NCI-H187 (cell line): Measurements from ENCODE around the gene MEIS2.

ENCODE experiments used
- DNase-seq, 2 experiments: peaks; one replicate each; lab custom pipeline; 2025; lab: John Stamatoyannopoulos, UW

MEIS2 gene

DNA sequence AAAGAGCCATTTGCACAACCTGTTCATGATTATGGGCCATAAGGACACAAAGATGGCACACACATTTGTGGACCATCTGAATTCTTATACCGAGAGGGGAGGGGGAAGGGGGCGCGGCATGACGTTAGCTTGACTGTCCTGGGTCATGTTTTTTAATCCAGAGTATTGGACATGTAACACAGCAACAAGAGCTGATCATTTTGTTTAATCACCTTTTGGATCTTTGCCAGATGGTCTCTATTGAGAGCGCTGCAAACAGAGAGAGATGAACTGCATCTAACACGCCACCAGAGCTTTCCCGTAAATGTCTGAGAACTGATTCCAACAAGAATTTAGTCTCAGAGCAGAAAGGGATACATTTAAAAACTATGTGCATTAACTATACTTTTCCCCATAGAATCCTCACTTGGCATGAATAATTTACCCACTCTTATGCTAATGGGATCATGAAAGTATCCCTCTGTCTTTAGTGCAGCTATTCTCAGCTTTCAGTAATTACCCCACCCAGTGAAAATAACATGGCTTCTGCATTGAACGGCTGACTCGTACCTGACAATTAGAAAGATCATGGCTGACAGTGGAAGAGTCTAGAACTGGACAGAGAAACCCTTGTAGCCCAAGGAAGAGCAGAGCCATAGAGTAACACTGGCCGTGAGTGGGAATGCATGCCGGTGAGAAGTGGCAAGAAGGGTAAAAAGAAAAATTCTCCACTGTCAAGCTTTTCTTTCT, 22.6 kb downstream of the MEIS2 start:
- DNase-seq: no peak

DNA sequence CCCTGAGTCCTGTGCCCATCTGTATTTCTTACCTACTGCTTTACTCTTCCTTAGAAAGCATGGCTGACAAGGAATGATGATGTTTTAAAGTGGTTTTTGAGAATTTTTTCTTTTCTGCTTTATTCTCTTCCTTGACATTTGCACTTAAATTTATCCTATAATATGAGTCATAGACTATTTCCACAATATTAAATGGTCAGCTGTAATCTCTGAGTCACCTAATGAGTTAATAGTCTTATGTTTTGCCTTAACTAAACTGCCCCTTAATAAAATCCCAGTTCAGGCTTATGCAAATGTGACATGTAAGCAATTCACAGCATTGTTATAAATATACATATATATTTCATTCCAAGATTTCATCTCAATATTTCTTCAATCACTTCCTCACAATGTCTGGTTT, 23.8 kb downstream of the MEIS2 start:
- no peak for DNase-seq

DNA sequence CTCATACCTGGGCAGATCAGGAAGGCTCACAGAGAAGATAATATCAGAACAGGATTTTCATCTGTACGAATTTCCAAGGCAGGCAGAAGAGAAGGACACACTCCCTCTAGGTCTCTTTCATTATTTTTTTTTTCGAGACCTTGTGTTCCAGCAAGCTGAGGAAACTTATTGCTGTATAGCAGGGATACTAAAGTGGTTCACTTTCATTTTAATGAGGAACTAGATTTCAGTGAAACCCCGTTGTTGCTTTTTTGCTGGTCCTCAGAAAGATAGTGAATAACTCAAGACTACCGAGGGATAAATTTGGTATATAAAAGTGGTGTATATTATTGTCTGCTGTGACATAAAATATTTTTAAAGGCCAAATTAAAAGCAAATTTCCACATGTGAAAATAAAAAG, 24.6 kb downstream of the MEIS2 start:
- no peak for DNase-seq

DNA sequence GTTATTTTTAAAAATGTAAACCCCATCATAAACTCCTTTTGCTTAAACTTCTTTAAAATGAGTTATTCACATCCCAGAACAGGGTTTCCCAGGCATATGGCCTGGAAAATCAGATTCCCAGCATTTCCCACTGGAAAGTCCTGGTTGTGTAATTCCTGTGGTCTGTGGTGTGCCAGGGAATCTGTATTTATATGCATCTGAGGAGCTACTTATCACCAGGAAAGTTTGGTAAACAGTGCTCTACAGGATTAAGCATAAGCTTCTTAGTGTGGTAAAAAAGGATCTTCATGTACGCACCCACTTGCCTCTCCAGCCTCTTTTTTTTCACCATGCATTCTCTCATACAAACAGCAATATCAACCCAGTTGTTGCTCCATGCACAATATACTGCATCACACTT, 28.2 kb downstream of the MEIS2 start:
- DNase-seq: no peak

DNA sequence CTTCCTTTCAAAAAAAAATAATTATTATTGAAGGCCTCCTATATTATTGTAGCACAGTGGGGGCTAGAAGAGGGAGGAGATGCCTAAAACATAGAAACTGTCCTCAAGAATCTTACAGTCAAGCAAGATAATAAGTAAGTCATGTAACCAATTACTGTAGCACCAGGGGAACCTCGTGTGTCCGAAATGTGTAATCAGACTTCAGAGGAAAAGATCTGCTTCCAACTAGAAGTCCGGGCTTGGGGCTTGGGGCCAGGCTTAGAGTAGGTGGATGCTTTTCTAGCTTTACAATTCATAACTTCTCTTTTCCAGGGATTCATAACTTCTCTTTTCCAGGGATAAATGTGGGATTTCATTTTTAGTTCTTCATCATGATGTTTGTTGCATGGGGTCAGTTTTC, 29.2 kb downstream of the MEIS2 start:
- no peak for DNase-seq

DNA sequence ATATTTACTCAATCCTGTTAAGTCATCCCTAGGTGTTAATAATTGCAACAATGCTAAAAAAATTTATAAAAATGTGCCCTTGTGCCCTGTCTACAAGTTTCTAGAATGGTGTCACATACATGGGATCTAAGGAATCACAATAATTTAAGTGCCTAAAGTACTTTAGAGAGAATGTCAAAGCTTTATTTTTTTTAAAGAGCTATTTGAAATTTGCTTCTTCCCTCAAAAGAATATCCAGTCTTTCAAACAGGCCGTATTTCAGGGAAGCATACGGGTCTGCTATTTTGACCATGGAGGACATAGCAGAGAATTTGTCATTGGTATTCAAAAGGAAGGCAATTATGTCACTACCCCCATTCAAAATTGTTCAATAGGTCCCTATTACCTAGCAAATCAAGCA, 29.7 kb downstream of the MEIS2 start:
- DNase-seq: no peak

DNA sequence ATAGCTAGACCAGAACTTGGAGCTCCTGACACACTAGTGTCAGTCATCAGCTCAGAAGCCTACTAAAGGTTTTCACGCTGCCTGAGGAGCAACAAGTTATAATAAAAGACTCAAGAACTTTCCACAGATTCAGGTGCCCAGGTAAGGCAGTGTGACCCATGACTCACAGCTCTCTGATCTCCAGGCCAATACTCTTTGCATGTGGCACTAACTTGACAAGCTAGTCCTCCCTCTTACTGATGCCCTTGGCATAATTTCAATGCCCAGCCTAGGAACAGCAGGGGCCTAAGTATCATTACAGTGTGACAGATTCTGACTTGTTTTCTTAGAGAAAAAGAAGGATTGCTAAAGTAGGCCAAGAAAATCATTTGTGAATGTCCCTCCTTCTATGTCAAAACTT, 38.4 kb downstream of the MEIS2 start:
- no peak for DNase-seq

DNA sequence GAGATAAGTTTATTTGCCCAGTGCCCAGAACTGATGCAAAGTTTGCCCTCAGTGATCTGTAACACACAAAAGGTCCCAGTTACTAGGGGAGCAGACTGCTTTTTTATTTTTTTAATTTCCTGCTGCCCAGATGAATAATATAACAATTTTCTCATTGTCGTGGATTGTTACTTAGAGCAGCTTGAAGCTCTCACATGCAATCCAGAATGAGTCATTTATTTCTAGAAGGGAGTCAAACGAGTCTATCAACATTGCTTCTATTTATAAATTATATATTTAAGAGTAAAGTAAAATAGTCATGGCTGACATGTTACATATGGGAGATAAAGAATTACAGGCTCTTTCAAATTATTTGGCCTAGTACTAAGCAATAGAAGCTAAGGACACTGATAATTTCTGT, 41.3 kb downstream of the MEIS2 start:
- DNase-seq: no peak

DNA sequence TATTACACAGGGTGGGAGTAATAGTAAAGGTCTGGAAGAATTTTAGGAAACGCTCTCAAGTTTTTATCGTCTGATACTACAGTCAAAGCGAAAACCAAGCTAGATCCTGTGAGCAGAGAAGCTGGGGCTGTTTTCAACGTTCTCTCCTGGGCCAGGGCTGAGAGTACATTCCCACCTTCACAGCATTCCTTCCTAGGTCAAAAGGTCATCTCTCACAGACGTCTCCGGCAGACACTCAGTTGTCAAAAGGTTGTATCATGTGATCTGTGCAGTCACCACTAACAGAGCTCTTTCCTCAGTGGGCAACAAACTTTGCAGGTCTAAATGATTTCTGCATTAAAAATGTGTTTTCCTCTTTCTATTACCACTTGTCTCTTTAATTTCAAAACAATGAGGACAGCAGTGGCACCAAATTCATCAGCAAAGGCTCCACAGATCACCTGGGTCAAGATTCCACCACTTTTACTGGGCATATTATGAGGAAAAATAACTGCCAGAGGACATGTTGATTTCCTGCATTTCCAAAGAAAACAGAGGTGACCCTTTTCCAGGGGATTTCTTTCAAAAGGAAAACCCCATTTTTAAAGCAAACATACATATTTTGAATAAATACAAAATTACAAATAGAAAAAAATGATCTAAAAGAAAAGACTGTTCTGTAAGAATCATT, 41.9 kb downstream of the MEIS2 start:
- DNase-seq: no peak

DNA sequence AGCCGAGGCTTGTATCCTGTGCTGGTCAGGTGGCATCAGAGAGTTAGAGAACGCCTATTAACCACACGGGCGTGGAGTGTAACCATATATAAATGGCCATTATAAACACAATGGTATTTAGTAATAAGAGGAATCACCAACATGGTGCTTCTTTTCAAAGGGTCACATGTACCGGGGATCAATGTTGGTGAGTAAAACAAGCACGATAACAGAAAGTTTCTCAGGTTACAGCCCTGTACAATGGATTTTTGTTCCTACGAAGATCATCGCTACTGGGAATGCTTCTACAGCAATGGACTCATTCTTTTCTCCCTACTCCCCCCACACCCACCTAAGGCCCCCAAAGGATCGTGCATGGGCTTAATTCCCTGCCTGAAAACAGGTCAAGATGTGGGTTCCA, 42.5 kb downstream of the MEIS2 start:
- DNase-seq: no peak

DNA sequence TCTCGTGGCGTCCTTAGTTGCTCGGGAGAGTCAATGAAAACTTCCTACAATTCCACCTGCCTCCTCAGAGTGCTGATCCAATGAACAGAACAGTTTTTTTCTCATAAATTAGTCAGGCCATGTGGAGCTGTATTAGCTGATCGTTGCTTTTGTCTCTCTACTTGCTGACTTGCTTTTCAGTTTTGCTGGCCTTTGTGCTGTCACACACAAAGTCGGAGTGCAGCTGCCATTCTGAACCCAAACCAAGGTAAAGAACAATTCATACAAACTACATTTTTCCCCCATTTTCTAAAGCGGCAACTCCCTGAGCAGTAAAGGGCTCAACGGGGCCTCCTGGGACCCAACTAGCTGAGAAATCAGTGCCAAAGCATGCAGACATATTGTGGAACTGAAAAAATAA, 43.1 kb downstream of the MEIS2 start:
- no peak for DNase-seq

DNA sequence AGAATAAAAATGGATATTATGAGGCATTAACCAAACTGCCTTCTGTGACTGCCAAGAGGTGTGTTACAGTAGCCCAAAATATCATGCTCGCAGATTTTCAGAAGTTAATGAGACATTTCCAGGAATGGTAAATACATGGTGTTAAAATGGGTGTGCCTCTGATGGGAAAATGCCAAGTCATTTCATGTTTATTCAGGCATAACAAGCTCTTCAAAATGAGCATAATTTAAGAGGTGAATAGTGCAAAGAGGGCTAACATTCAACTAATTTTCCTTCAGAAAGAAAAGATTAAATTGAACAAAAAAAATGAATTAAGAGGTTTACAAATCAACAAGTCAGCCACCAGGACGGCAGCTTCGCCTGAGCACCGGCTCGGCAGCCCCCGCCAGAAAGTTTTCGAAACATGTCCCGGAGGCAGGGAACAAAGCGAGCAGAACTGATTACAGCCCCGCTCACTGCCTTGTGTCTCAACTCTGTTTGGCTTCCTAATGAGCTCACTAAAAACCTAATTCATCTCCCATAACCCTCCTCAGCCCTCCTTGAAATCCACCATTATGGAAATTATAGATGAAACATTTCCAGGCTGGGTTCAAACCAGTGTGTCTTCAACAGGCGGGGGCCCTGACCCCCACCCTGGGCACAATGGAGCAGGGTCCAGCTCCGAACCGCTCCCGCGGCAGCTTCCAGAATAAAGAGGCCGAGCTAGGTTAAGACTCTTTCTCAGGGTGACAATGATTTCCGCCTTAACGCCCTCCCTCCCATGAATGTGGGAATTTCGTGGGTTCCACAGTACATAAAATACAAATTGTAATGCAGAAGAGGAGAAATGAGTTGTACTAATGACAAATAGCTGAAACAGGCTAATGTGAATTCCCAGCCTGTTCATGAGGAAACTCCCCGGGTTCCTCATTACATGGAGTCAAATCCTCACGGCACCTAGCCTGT, 43.9 kb downstream of the MEIS2 start:
- no peak for DNase-seq

DNA sequence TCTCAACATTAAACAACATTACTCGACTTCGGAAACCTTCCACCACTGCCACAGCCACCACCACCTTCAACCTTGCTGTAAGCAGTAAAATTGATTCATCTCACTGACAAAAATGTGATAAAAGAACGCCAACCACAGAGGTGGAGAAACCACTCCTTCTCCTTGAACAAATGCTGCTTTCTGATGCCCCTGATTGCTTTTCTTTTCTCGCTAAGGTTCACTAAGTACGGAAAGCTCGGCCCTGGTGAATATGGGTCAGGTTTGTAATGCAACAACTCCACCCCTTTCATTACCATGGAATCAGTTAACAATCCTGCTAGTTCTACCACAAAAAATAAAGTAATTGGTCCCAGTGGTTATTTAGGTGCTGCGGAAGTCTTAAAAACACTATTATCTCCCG, 44.9 kb downstream of the MEIS2 start:
- DNase-seq: no peak

DNA sequence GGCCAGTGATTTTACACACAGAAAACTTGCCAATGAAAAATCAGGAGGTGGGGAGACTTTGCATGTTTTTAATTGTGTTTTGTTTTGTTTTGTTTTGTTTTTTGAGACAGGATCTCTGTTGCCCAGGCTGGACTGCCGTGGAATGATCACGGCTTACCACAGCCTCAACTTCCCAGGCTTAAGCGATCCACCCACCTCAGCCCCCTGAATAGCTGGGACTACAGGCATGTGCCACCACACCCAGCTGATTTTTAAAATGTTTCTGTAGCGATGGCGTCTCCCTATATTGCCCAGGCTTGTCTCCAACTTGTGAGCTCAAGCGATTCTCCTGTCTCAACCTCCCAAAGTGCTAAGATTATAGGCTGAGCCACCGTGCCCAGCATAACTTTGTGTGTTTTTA, 46.0 kb downstream of the MEIS2 start:
- DNase-seq: no peak

DNA sequence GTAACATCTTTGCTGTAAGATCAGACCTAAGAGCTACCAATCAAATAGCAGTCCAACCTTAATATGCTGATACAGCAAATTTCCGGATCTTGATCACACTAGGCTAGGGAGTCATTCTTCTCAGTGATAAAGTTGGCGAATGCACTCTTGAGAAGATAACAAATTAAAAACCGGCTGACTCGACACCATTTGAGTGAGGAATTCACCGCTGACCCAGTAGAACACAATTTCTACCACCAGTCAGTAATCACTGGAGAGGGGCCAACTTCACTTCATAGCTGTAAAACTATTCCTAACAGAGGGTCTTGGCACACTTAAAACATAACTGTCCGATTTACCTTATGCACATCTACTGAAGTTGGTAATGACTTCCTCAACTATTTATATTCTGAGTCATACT, 47.2 kb downstream of the MEIS2 start:
- DNase-seq: no peak

DNA sequence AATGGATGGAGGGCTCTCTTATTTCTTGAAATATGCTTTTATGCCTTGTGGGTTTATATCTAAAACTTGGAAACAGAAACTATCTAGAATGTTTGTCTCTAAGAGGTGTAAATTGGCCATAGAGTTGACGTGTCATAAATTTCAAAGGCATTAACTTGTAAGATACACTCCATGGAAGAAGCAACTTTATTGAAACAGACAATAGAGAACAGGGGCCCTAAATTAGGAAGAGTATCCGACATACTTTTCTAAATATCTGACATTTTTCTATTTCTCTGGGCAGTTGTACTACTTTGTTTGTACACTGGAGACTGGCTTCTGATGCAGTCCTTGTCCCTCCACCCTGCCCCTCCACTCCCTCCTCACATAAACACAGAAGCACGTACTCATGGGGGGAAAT, 50.0 kb downstream of the MEIS2 start:
- DNase-seq: no peak

DNA sequence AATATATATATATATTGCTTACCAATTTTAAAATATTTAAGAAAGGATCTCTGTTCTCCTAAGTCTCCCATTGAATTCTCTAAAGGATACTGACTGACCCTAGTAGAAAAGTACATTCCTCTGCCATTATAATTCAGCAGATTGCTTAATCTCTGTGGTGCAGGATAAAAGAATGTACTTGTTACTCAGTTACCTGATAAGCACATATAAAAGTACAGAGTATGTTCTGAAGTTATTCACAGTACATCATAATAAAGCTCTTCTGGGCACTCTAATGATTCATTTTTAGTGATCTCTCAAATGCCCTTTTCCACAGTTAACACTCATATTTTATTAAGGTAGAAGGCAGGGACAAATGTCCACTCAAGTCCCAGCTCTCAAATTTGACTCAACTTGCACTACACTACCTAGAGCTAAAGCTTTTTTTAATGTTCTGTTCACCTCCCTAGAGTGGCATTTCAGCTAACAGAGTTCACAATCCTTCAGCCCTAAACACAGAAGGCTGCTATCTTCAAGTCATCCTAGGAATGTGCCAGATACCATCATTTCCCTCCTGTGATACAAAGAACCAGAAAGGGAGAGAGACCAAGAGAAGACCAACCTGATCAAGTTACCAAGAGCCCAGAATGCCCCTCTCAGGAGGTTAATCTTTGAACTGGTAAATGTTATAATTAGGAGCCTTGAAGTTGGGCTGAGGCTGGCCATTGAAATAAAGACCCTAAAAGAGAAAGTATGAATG, 53.3 kb downstream of the MEIS2 start:
- DNase-seq: no peak

DNA sequence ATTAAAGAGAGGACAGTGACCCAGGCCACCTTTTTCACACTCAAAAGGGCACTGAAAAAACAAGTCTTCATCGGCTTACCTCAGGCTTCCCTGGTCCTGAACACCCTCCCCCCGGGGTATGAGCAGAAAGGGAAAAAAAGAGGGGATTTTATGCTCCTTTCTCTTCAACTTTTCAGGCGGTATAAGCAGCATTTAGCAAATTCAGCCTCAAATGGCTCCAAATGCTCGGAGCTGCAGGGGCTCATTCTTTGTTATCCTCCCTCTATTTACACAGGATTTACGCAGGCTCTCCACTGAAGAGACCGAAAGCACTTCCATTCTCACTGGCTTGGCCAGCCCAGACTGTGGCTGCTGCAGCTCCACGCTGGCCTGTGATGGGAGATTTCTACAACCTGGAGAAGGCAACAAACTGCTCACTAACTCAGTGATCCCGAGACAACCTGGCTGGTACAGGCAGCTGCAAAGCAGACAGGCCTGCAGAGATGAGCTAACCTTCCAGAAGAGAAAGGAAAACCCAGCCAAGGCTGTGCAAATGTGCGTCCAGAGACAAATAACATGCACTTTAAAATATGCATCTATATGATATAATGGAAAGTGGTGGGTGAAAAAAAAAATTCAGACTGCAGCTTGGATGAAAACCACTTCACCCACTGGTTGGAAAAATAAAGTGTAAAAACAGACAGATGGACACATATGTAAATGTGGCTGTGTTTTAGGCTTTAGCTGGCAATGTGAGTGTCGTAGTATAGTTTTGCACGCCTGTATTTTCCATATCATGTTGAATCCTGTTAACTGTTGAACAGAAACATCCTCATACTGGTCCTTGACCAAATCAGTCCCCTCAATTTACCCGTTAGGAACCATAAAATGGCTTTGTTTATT, 54.2 kb downstream of the MEIS2 start:
- peak in 1 of 2 experiments; percentile 58 for DNase-seq

DNA sequence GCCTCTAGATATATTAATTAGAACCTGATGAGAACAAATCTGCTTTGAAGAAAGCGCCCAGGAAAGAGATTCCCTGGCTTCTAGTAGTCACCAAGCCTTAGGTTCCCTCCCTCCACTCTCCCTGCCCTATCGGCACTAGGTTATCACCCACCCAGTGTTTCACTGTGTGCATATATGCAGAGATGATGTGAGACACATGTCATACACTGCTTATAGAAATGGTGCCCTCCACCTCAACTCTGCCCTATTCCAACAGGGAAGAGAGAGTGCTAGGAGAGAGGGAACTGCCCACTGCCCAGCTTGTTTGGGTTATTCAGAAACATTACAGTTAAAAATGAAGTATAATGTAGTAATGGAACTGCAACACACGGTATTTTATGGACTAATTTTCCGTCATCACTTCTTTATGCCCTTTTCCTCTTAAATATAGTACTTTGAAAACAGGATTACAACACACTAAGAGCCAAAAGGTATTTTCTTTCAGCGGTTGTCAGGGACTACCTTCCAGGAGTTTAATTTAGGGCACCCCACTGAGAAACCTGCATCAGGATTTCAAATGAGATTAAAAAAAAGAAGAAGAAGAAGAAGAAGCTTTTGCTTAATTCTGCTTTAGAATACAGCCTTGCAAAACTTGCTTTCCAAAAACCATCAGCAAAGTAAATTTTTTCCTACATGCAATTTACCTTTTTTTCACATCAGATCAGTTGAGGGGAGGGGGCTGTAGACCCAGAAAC, 55.3 kb downstream of the MEIS2 start:
- DNase-seq: no peak

DNA sequence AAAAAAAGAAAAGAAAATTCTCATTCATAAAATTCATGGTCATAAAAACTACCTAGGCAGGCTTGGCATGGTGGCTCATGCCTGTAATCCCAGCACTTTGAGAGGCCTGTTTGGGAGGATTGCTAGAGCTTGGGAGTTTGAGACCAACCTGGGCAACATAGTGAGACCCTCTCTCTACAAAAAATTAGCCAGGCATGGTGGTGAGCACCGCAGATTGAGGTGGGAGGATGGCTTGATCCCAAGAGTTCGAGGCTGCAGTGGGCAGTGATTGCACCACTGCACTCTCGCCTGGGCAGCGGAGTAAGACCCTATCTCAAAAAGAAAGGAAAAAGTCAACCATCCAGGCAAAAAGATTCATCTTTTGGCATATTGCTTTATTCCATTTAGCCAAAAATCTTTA, 58.5 kb downstream of the MEIS2 start:
- no peak for DNase-seq
